HG03097 (cell line): Measurements from ENCODE around the gene SLC15A3.

Experiments used
- ATAC-seq: cut with Tn5 transposase; IDR thresholded peaks from one replicate; pipeline ENCODE4 v1.9.1; 2021; ENCODE audit not compliant: unreplicated experiment, low FRiP score

The SLC15A3 gene

DNA sequence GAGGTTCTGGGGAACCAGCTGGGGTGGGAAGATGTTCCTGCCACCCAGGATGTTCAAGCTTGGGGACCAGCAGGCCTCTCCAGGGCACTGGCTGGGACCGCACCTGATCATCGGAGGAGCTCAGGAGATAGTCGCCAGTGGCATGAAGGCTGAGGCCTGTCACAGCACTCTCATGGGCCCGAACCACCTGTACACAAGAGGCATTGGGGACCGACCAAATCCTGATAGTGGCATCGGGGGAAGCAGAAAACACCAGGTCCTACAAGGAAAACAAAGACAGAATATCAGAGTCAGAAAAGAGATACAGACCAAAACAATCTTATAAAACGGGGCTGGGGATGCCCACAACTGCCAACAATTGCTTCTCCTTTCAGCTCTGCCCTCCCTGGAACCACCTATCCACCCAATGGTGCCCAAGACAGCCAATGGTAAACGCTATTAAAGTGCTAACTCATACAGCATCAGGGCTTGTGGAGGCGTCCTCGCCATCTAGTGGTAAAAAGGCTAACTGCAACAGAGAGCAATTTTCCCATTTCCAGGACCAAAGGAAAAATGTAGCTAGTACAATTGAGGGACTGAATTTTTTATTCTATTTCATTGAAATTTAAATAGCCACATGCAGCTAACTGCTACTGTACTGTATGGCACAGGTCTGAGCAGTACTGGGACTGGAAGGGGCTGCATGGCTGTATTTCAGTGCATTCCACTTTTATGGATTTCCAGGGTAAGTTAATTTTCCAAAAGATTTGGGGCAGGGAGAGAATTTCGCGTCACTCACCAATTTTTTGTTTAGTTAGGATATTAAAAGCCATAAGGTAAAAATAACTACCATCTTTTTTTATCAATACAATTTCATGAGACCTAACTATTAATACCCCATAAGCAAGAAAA lies 52.7 kb downstream of the SLC15A3 start:
- no peak for ATAC-seq

GRCh38 chr11:60897496-60897895 lies 54.5 kb downstream of the SLC15A3 start:
- ATAC-seq = no peak

- no peak for ATAC-seq
Observed at GRCh38 chr11:60895687-60896086, 56.3 kb downstream of the SLC15A3 start.

DNA sequence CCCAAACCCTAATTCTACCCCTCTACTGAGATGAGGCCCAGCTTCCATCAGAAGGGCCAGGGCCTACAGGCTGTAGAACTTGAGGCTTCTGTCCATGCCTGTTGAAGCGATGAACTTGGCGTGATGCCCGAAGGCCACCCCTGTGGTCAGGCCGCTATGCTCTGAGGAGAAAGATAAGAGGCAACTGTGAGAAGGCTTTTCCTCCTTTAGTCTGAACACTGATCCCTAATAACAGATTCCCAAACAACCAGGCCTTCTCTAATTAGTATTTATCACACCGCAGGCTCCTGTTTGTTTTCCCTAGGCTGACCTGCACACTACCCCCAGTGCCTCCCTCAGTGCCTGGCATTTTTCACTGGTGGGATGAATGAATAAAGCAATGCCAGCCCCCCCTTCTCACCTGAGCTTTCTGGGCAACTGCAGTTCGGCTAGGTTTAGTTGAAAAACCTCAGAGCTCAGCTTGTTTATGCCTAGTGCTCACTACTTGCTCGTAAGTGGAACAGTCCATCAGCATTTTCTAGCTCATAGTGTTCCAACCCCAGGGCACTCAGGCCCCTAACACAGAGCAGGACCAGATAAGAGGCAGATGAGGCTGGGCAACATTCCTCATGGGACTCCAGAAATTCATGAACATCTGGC lies 60.8 kb downstream of the SLC15A3 start:
- ATAC-seq = no peak

GRCh38 chr11:60890696-60891095 lies 61.3 kb downstream of the SLC15A3 start:
- ATAC-seq = no peak

DNA sequence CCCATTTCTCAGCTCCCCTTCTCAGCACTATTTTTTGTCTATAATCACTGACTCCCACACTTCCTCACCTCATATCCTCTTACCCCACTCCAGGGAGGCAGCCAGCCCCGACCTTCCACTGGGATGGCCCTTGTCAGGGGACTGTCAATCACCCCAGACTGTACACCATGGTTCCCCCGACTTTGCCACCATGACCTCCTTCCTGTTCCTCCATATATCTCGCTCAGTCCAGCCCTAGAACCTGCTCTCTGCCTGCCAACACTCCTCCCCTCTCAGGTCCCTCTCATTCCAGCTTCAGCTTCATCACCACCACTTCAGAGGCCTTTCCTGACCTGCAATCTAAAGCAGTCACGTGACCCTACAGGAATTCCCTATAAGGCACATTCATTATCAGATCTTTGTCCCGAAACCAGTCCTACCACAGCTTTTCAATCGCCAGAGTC lies 62.1 kb downstream of the SLC15A3 start:
- no peak for ATAC-seq

GRCh38 chr11:60887556-60887955 lies 64.4 kb downstream of the SLC15A3 start:
- no peak for ATAC-seq
